Stimulated activated naive CD4-positive, alpha-beta T cell (primary cell): Measurements from ENCODE around the gene PTPRK.
A peak's percentile ranks its signal among the peaks of the same experiment; 100 is the strongest.
"Not testable (repeated sequence)": the region's sequence is repeated elsewhere in the genome, so short reads cannot be mapped to it uniquely, and the experiment has no call there.

Experiments
- DNase-seq, 6 experiments: peaks; one replicate each; lab custom pipeline; 2025; lab: John Stamatoyannopoulos, UW

PTPRK gene

DNA sequence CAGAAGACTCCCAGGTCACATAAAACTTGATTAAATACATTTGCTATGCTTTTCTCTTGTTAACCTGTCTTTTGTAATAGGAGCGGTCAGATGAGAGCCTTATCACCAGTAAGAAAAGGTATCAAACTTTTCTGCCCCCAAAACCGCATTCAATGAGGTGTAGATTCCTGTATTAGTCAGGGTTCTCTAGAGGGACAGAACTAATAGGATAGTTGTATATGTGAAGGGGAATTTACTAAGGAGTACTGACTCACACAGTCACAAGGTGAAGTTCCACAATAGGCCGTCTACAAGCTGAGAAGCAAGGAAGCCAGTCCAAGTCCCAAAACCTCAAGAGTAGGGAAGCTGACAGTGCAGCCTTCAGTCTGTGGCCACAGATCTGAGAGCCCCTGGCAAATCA, 32.7 kb downstream of the PTPRK start:
- DNase-seq = no peak

DNA sequence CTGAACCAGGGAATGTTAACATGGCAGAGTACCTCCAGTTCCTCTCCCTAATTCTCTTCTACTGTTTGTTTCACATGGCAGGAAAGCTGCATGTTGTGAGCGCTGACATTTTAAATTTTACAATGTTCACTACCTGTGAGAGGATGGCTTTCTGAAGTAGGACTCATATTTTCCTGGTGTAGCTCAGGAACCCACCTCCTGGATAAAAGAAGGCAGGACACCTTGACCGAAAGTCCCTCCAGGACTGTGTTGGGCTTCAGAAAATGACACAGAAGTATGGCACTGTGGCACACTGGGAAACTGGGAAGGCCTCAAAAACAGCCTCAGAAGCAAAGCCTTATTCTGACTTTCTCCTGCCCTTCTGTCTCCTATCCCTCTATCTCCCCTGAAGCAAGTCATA, 33.3 kb downstream of the PTPRK start:
- DNase-seq = no peak

DNA sequence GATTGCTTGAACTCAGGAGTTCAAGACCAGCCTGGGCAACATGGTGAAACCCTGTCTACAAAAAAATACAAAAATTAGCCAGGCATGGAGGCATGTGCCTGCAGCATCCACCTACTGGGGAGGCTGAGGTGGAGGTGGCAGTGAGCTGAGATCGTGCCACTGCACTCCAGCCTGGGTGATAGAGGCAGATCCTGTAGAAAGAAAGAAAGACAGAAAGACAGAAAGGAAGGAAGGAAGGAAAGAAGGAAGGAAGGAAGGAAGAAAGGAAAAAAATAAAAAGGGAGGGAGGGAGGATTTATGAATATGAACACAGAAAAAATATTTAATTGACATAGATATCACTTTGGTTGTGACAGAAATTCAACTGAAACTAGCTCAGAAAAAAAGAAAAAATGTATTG, 33.8 kb downstream of the PTPRK start:
- not testable (repeated sequence) for DNase-seq

DNA sequence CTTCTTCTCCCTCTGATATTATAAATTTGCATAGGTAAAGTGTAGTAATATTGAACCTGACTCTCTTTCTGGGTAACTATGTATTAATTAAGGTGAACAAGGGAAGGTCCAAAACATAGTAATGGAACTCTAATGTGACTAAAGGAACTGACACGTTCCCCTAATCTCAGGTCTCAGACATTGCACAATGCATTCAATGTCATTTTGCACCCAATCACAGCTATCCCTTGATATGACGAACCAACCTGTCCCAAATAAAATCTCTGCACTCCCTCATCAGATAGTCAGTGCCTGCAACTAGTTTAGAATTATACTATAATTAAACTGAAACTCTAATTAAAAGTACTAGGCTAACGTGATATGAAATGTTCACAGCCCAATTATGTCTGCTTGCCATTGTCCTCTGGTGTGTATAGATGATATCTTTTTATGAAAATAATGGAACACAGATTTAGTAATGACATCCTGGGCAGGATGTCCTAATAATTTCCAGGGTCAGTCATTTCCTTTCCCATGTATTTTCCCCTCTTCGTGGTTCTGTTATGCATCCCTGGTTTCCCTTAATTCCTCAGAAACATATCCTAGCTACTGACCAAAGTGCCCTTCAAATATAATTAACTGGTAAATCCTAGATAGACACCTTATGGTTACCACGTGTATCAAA, 36.8 kb downstream of the PTPRK start:
- no peak for DNase-seq

DNA sequence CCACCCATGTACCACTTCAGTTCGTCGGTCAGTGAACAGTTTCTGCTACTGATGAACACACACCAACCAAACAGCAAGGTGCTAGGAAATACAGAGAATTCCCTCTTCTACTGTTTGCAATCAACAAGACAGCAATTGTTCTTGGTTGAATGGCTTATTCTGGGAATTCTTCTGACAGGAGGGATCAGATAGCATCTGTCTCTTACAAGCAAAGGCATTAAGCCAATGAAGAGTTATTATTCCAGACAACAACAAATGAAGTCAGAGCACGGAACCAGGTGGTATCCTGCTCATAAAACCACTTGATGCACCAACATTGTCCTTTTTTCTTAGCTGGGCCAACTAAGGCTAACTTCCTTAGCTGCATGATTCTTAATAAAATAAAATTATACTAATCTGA, 37.8 kb downstream of the PTPRK start:
- DNase-seq = no peak

DNA sequence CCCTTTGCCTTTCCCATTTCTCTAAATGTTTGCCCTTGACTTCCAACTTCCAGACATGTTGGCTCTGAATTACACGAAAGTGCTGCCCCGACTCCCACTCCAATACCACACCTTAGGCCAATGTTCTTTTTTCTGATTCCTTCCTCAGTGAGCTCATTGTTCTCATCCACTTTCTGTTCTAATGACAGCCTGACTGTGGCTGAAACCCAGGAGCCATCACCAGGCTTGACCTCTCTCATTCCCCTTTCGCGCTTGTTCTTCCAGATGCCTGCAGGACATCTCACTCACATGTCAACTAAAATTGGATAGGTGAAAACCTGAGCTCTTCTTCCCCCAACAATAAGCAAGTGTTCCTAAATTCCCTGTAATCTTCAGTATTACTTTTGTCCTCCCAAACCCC, 40.4 kb downstream of the PTPRK start:
- DNase-seq = no peak

DNA sequence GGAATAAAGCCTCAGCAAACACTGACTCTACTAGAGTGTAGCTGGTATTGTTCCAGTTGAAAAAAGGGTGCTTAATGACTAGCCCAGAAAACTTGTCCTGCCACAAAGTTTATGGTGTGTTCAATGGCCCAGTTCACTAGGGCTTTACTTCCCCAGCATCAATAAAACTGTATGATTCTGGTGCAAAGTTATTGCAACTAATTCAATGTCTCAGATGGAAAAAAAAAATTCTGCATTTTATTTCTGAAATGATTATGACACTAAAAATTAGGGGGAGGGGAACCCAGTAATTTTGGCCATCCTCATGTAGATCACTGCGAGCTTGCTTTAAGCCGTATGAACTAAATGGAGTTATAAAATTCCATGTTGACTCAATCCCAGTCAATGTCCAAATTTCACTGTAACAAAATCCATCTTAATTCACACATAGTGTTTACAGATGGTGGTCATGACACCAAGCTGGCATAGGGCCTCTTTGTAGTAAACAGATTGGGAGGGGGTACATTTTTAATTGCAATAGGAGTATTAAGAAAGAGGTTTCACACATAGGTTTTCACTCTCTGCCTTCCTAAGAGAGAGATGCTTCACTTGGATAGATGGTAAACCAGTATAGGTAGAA, 41.2 kb downstream of the PTPRK start:
- no peak for DNase-seq

DNA sequence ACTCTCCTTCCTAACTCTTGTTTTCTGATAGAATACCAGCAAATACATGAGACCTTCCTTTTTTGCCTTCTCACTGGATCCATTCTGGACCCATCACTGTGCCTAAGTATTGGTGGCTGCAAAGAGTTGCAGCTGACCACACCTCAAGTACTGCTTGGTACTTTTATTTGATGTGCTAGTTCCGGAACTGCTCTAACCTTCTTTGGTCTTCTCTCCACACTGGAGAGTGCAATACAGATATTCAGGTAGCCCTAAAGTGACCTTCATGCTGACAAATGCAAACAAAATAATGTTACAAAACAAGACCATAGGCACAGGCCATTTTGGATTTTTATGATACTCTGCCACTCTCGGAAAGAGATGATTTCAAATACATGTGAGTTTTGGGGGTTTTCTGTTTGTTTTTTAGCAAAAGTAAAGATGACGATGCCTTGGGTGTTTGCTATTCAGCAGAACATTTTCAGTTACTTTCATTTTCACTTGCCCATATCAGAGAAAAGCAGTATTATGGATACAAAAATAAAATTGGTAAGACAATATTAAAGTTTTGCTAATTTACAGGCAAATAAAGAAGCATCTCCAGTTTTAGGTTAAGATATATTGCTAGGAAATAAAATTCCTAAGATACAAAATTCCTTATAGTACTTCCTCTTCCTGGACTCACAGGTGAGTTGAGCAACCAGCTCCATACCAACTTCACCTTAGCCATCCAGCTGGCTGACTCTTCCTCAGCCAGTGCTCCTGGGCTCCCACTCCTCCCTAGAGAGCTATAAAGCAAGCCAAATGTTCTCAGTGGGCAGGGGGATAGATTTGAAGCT, 42.0 kb downstream of the PTPRK start:
- peak in 1 of 6 experiments; percentile 22 for DNase-seq

DNA sequence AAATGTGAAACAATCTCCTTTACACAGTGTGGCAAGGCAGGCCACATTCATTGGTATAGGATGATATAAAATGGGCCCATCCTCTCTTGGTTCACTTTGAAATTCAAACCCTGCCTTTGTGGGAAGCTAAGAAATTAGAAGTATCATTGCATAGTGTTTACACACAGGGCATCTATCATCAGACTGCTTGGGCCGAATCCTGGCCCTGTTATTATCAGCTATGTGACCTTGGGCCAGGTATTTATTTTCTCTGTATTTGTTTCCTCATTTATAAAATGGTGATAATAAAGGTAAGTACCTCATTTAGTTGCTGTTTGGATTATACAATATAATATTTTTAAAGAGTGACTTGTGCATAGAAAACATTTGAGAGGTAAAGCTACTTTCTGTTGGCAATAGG, 45.5 kb downstream of the PTPRK start:
- no peak for DNase-seq

DNA sequence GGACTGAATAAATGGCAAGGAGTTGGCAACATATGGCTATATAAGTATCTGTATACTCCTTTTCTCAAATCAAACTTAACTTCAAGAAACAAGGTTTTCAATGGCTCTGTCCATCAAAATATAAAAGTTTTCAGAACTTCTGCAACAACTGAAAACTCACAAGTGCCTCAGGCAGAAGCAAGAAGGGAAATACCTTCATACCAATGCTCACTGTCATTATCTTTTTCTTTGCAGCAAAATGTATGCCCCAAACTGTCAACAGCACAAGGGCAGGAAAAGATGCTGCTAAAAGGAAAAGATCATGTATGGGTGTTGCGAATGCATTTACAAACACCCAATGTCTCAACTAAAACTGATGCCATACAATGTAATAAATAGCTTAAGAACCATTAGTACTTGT, 45.9 kb downstream of the PTPRK start:
- DNase-seq = no peak

DNA sequence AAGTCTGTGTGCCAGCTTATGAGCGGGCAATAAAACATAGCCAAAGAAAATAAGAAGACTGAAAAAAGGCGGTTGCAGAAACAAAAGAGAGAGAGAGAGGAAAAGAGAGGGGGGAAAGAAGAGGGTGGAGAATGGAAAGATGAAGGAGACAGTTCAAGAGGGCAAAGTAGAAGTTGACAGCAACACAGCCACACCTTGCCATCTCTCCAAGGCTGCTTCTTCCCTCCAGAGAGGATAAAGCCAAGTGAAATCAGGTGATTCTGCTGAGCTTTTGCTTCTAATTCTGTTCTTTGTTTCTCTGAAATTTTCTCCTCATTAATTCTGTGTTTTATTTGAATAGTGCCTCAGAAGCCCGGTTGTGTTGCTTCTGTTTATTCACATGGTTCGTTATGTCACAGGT, 48.5 kb downstream of the PTPRK start:
- no peak for DNase-seq

DNA sequence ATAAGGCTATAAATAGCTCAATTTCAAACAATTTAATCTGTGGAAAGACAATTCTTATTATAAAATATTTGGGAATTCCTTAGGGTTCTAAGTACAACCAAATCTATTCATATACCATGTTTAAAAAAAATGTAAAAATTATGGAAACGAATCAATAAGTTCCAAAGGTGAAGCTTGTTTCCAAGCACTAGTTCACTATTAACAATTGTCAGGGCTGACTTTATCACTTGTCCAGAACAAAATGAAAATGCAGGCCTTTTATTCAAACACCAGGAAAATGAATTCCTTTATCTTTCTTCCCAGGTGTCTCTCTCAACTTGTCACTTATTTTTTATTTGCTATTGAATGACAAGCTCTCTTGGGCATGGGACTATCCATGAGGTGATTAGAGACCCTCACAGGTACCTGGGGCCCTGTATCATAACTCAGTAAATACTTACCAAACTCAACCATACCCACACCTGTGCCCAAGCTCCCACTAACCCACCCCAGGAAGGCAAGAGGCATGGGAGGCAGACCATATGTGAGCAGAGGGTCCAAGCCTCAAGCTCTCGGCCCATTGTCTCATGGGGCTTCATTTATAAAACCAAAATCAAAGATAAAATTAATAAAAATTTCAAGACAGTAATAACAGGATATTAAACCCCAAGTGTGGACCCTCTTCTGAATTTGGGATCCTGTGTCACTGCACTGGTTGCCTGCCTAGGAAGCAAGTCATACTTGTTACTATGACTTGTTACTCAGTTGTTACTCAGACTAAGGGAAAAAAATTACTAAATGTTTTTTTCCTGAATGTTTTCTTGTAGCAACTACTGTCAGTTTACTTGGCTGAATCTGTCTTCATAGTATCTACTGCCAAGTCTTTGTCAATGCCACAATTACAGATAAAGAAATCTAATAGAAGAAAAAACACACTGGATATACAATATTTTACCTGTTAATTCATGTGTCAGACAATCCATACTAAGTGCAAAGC, 54.7 kb downstream of the PTPRK start:
- DNase-seq = no peak

DNA sequence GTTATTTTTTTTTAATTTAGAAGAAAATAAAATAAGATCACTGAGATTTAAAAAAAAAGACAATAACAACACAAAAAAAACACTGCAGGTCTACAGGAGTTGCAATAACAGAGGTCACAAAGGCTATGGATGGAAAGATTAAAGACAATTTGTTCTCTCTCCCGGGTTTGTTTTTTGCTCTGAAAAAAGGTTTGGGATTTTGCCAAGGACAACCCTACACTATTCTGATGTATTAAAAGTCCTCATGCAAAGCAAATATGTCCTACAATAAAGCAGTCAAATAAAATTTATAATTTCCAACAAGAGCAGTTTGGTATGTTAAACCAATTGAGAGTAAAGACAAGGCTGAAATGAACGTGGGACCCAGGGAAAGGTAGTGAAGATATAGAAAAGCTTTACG, 55.6 kb downstream of the PTPRK start:
- no peak for DNase-seq

DNA sequence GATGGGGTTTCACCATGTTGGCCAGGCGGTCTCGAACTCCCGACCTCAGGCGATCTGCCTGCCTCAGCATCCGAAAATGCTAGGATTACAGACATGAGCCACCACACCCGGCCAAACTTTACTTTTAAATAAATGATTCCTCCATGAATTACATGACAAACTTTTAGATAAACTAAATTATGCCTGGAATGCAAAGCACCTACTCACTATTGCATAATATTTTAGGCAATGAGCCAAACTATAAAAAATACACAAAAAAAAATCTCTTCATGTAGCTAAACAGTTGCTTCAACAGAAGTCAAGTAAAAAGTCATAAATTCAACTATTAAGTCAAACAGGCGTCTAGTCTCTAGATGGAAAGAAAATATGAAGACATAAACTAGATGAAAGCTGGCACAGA, 56.5 kb downstream of the PTPRK start:
- no peak for DNase-seq

DNA sequence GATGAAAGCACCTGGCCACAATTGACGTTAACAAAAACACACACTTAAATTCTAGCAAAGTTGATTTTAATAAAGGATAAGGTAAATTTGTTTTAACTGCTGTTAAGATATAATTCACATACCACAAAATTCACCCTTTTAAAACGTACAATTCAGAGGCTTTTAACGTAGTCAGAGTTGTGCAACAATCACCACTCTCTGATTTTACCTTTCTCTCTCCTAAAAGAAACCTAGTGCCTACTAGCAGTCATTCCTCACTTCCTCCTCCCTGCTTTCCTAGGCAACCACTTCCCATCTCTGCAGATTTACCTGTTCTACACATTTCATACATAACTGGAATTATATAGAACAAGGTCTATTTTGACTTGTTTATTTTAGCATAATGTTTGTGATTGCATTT, 58.9 kb downstream of the PTPRK start:
- DNase-seq = no peak

DNA sequence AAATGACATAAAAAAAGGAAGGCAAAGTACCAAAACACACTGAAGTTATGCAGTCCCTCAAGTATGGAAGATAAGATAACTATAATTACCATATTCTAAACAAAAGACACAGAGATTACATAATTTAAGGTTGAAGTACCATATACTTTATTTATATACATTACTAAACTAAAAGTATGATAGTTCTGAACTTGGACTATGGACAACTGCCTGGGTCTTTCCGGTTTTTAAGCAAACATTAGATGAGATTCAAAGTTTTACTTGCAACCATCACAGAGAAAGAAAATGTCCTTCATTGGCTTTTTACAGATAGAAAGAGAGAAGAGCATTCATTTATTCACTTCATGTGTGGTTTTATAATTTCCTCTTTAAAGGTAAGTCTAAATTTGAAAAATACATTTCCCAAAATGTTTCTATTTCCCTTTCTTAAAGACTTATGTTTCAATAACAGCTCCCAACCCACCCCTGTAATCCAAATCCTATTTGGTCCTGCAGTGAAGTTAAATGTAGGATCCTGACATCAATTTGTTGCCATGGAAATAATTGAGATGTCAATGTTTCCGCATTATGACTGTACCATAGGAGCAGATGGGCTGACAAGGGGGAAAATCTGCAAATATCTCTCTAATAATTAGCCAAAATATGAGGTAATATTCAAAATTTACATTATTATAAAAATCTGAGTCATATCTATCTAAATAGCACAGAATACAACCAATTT, 63.7 kb downstream of the PTPRK start:
- DNase-seq = no peak

DNA sequence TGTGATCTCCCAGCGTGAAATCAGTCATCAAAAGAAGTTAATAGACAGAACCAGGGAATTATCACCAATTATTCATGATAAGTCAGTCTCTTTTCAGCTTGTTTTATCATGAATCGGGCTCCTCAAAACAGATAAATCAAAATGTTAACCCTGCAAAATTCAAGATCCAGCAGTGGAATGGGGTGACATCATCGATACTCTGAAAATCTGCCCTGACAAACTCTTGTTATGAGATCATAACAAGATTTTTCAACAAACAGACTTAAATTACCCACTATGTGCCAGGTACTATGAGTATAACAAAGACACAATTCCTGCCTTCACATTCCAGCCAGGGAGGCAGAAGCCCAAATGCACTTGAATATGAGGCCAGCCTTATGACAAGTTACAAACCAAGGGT, 64.4 kb downstream of the PTPRK start:
- DNase-seq = no peak

DNA sequence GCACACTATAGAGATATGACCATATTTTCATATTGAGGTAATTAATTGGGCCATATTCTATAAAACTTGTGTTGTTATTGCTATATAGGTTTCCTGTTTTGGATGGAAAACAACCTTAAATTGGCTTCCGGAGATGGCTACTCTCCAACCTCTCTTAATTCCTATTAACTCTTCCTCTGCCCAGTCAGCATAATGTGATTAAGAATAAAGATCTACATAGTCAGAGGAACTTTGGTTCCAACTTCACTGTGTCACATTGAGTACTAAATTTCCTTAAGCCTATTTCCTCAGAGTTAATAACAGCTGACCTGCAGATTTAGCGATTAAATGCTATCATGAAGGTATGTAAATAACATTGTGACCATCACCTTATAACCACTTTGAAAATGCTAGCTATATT, 67.7 kb downstream of the PTPRK start:
- DNase-seq = no peak

DNA sequence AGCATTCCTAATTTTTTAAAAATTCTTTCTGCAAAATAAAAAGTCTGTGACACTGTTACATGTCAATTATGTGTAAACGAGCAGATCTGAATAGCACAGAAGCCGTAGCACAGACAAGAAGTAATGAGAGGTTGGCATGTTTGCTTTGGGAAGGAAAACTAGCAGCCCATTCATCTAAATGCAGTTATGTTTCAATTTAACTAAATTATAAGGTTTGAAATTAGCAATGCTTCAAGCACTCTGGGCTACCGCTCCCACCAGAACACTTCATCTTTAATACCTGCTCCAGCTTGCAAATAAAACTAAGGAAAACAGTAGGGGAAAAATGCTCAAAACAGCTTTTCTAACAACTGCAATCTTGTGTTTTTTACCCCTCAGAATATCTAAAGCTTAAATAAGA, 73.9 kb downstream of the PTPRK start:
- DNase-seq = no peak

DNA sequence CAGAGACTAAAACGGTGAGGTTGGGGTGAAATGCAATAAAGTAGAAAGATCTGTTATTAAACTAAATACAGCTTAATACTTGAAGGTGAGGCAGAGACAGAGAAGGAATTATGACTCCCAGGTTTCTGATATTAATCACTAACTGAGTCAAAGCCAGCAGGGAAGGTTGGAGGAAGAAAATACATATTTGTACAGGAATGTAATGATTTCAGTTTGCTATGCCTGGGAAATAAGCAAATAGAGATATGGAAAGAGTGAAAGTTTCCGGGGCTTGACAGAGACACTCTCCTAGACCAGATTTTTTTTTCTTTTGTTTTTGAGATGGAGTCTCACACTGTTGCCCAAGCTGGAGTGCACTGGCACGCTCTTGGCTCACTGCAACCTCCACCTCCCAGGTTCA, 76.8 kb downstream of the PTPRK start:
- DNase-seq = no peak

DNA sequence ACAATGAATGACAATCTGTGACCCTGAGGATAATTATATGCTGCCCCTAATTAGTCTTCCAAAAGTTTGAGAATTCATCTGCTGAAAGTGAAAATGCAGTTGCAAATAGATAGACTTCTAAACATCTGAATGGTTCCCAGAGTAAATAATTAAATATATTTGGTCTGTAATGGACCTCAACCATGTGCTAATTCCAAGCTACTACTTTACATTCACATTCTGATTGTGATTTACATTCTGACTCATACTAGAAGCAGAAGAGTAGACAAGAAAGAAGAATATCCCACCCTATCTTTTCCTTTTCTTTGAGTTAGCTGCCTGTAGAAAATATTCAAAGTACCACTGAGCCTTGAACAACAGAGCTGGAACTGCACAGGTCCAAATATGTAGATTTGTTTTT, 80.8 kb downstream of the PTPRK start:
- DNase-seq = no peak

DNA sequence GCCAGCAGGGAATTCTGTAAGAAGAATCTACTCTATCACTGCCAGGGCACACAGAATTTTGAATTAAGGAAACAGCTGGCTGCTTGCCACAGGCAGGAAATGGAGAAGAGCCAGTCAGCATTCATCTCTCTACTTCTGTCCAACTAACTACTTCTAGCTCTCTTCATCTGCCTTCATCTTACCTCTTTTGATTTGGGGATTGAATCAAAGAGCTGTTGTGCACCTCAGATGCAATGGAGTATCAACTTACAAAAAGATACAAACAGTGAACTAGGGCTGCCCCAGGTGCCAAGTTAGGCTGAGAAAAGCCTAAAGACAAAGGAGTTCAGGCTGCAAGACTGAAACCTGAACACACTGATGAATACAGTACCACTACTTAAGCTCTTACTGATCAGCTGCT, 82.0 kb downstream of the PTPRK start:
- DNase-seq = no peak
